ENCODE data around the gene DAD1. TPM values are rescaled to one million over a fixed set of nuclear protein-coding genes. Genes with fewer than 3 reads are reported as not detected.
"Not testable (repeated sequence)": the region's sequence is repeated elsewhere in the genome, so short reads cannot be mapped to it uniquely, and the experiment has no call there.

DAD1 gene
- 267 TPM for polyA plus RNA-seq (2012; ENCODE audit: insufficient read depth, insufficient read length)

GRCh38 chr14:22589096-22589839, at the start of gene DAD1:
TSS of gene DAD1 (minus strand) at chr14:22589224. CDS start at chr14:22589157, 67 bp downstream.
- H3K4me3 ChIP-seq (ENCODE audit: low read length) = peak within 1 kb of the TSS; percentile 94
- DNase-seq (ENCODE audit: low read depth, low spot score) = peak; percentile 100

- not testable (repeated sequence) for DNase-seq (ENCODE audit: low read depth, low spot score); H3K4me3 ChIP-seq (ENCODE audit: low read length)
These were observed 47.0 kb upstream of the DAD1 start for GRCh38 chr14:22635980-22636379.

- H3K4me3 ChIP-seq (ENCODE audit: low read length) = no peak overlapping the region
- DNase-seq (ENCODE audit: low read depth, low spot score) = no peak
These were observed 45.3 kb upstream of the DAD1 start for GRCh38 chr14:22634233-22634900.

- DNase-seq (ENCODE audit: low read depth, low spot score) = no peak
- H3K4me3 ChIP-seq (ENCODE audit: low read length) = no peak overlapping the region
These were observed 41.5 kb upstream of the DAD1 start for GRCh38 chr14:22630486-22630885.

GRCh38 chr14:22630066-22630465, 41.0 kb upstream of the DAD1 start:
- DNase-seq (ENCODE audit: low read depth, low spot score) = no peak
- H3K4me3 ChIP-seq (ENCODE audit: low read length) = no peak overlapping the region

GRCh38 chr14:22629361-22629760, 40.3 kb upstream of the DAD1 start:
- H3K4me3 ChIP-seq (ENCODE audit: low read length) = no peak overlapping the region
- no peak for DNase-seq (ENCODE audit: low read depth, low spot score)

GRCh38 chr14:22627506-22628263, 38.7 kb upstream of the DAD1 start:
- no peak overlapping the region for H3K4me3 ChIP-seq (ENCODE audit: low read length)
- DNase-seq (ENCODE audit: low read depth, low spot score) = no peak

- no peak overlapping the region for H3K4me3 ChIP-seq (ENCODE audit: low read length)
These were observed 37.6 kb upstream of the DAD1 start for GRCh38 chr14:22626590-22626989.

GRCh38 chr14:22623047-22623446, 34.0 kb upstream of the DAD1 start:
- DNase-seq (ENCODE audit: low read depth, low spot score) = peak; percentile 58
- H3K4me3 ChIP-seq (ENCODE audit: low read length) = no peak overlapping the region

More at GRCh38 chr14:22626590-22626989, 37.6 kb upstream of the DAD1 start:
- DNase-seq (ENCODE audit: low read depth, low spot score) = no peak

- no peak overlapping the region for H3K4me3 ChIP-seq (ENCODE audit: low read length)
- DNase-seq (ENCODE audit: low read depth, low spot score) = no peak
These were observed 33.2 kb upstream of the DAD1 start for GRCh38 chr14:22622255-22622654.

- not testable (repeated sequence) for DNase-seq (ENCODE audit: low read depth, low spot score); H3K4me3 ChIP-seq (ENCODE audit: low read length)
These were observed 26.7 kb upstream of the DAD1 start for GRCh38 chr14:22615765-22616164.

- H3K4me3 ChIP-seq (ENCODE audit: low read length) = no peak overlapping the region
- DNase-seq (ENCODE audit: low read depth, low spot score) = no peak
These were observed 25.3 kb upstream of the DAD1 start for GRCh38 chr14:22614240-22614799.

- no peak for DNase-seq (ENCODE audit: low read depth, low spot score)
- H3K4me3 ChIP-seq (ENCODE audit: low read length) = no peak overlapping the region
These were observed 24.8 kb upstream of the DAD1 start for GRCh38 chr14:22613736-22614239.

GRCh38 chr14:22613106-22613695, 24.2 kb upstream of the DAD1 start:
- no peak overlapping the region for H3K4me3 ChIP-seq (ENCODE audit: low read length)
- no peak for DNase-seq (ENCODE audit: low read depth, low spot score)

GRCh38 chr14:22610931-22611330, 21.9 kb upstream of the DAD1 start:
- no peak for DNase-seq (ENCODE audit: low read depth, low spot score)
- no peak overlapping the region for H3K4me3 ChIP-seq (ENCODE audit: low read length)

- H3K4me3 ChIP-seq (ENCODE audit: low read length) = no peak overlapping the region
- no peak for DNase-seq (ENCODE audit: low read depth, low spot score)
These were observed 18.3 kb upstream of the DAD1 start for GRCh38 chr14:22607291-22607690.

GRCh38 chr14:22606380-22606779, 17.4 kb upstream of the DAD1 start:
- no peak overlapping the region for H3K4me3 ChIP-seq (ENCODE audit: low read length)
- DNase-seq (ENCODE audit: low read depth, low spot score) = no peak

GRCh38 chr14:22602862-22603261, 13.8 kb upstream of the DAD1 start:
- H3K4me3 ChIP-seq (ENCODE audit: low read length) = no peak overlapping the region
- no peak for DNase-seq (ENCODE audit: low read depth, low spot score)

GRCh38 chr14:22601996-22602395, 13.0 kb upstream of the DAD1 start:
- no peak overlapping the region for H3K4me3 ChIP-seq (ENCODE audit: low read length)
- peak; percentile 79 for DNase-seq (ENCODE audit: low read depth, low spot score)
